NCI-H2081 treated with DMSO at 0.1 percent for 48 hours (cell line): Measurements from ENCODE around the gene ATAD2B.

Experiments used
- DNase-seq: peaks from one replicate; lab custom pipeline; 2025; lab: John Stamatoyannopoulos, UW

ATAD2B gene

DNA sequence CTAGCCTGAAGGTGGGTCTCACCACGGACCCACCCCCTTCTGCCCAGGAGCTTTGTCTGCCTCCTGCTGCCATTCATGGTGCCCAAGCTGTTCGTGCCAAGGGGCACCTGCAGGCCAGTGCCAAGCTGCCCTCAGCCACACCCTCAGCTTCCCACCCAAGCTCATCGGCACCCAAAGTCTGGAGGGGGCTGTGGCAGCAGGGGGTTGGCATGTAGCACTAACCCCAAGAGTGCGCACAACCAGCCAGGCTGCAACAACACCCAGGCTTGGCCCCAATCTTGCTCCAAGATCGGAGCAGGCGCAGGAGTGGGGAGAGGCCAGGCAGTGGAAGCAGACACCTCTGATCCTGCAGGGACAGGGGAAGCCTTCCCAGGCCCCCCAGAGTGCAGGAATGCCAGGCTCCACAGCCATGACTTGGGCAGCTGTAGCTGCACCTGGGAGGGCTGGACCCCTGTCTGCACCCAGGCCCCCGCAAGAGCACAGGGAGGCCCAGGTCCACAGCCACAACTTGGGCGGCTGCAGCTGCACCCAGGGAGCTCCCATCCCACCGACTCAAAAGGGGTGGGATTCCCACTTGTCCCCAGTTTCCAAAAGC, 89.9 kb downstream of the ATAD2B start:
- no peak for DNase-seq

DNA sequence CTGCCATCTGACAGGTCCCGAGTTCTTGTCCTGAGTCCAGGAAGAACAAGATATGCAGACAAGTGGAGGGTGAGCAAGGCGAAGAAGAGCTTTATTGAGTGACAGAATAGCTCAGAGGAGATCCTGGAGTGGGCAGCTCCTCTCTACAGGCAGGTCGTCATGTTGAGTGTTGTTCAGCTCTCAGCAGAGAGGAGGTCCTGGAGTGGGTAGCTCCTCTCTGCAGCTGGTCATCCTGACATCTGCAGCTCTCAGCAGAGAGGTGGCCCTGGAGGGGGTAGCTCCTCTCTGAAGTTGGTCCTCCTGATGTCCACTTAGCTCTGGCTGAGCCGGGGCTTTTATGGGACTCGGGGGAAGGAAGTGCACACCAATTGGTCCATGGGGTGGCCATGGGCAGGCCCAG, 90.4 kb downstream of the ATAD2B start:
- no peak for DNase-seq

DNA sequence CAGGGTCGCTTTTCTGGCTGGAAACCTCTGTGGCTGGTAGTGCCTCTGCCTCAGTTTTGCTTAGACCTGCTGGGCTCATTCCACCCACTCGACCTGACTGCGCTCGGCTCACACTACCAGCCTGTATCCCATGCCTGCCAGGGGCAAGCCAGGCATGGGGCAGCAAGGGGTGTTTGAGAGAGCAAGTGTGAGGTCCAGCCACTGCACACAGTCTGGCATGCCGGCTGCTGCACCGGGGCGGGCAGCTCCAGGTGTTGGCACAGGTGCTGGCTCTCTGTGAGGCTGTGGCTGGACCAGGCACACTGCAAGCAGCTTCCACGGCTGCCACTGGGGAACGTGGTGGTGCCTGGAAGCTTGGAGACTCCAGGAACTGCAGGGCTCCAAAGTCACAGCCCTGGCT, 90.9 kb downstream of the ATAD2B start:
- no peak for DNase-seq

DNA sequence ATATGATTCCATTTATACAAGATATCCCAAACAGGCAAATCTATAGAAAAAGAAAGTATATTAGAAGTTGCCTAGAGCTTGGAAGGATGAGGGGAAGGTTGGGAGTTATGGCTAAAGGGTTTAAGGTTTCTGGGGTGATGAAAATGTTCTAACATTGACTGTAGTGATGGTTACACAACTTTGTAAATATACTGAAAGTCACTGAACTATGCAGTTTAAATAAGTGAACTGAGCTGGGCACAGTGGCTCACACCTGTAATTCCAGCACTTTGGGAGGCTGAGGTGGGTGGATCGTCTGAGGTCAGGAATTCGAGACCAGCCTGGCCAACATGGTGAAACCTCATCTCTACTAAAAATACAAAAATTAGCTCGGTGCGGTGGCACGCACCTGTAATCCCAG, 91.5 kb downstream of the ATAD2B start:
- no peak for DNase-seq

DNA sequence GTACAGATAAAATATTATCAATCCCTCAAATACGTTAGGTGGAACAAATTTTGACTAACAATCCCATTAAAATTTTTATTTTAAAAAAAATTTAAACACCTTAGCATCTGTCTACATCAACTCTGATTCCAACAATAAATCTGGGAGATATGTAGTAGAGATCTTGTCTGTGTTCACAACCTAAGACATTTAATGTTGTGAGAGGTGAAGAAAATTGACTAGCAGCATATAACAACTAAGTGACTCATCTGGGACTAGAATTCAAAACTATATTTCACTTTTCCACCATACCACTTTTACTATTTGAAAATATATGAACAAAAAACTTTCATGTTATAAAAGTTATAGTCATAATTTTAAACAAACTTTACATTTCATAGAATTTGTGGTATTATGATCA, 97.9 kb downstream of the ATAD2B start:
- DNase-seq, result no peak

DNA sequence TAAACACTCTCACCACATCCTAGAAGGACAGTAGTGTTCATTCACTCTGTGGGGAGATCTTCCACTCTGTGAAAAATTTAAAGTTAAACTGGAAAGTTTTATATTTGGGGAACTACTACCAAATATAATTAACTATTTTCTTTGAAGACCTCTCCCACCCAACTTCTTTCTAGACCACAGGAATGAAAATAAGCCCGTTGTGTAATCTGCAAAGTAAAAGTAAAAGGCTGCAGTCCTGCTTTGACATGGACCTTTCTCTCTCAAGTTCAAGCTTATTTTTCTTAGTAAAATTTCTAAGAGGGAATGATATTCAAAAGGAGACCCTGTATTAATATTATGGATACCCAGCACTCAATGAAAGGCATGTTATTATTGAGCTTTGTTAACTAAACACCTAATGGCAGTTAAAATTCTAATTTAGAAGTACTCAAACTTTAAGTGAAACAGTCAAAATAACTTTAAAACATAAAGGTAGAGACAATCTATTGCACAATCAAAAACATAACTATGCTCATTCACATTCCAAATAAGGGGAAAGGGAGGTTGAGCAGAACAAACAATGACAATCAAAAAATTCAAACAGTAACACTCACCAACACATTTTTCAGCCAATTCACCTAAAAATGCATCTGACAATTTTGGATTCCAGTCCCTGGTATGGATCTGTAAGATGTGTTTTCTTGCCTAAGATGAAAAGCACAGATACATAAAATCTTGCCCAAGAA, 98.5 kb downstream of the ATAD2B start:
- DNase-seq, result no peak

DNA sequence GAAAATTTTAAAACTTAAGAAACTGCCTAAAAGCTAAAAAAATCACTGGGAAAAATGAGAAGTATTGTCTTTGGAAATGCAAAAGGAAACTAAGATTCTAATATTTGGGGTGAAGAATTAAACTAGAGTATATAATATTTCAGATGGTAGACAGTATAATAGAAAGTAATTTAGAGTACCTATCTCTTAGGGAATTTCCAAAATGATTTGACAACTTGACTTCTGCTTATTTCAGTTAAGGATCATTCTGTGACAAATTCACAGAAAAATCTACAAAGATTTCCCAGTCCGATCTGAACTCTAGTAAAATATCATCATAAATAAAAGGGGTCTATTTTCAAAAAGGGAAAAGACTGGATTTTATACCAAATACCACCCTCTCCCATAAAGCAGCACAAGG, 99.6 kb downstream of the ATAD2B start:
- DNase-seq, result no peak

DNA sequence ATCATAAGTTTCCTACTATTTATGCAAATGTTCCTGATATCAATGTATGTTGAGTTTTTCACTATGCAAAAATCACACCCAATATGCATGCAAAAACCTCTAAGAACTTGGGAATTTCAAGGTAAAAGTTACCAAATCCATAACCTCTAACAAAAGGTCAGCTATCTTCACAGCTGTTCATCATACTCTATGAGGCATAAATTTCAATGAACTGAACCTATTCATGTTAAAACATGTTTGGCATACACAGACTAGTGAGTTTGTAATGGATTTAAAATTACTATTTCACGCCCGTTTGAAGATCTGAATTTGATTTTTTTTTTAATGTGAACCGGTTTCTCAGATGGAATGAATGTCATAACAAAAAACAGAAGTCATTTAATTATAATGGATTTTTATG, 100.2 kb downstream of the ATAD2B start:
- DNase-seq, result no peak

DNA sequence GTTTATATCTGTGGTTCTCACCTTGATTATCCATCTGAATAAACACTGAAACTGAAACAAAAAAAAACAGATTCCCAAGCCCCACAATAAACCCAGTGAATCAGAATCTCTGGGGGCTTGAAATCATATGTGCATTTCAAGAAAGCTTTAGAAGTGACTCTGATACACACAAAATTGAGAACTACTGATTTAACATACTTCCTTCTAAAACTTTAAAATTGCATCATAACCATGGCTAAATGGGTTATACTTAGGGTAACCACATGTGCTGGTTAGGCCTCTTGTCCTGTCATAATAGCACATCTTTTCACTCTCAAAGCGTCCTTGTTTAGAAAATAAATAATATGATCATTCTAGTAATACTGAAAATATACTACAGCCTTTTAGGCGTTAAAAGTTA, 100.9 kb downstream of the ATAD2B start:
- DNase-seq, result no peak

DNA sequence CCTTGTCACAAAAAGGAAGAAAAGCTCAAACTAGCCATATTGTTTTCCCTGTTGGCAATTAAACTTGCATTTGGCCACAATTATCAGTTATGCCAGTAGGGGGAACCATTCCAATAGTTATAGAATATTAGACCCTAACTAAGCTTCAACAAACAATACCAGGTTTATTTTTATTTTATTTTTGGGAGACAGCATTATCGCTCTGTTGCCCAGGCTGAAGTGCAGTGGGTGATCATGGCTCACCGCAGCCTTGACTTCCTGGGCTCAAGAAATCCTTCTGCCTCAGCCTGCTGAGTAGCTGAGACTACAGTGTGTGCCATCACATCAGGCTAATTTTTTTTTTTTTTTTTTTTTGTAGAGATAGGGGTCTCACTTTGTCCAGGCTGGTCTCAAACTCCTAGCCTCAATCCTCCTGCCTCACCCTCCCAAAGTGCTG, 102.1 kb downstream of the ATAD2B start:
- peak; percentile 1 for DNase-seq

DNA sequence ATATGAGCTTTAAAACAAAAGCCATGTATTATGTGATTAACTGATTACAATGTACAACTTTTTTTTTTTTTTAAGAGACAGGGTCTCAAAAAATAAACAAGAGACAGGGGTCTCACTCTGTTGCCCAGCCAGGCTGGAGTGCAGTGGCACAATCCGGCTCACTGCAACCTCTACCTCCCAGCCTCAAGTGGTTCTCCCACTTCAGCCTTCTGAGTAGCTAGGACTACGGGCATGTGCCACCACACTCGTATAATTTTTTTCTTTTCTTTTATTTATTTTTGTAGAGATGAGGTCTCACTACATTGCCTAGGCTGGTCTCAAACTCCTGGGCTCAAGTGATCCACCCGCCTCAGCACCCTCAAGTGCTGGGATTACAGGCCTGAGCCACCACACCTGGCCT, 103.1 kb downstream of the ATAD2B start:
- no peak for DNase-seq

DNA sequence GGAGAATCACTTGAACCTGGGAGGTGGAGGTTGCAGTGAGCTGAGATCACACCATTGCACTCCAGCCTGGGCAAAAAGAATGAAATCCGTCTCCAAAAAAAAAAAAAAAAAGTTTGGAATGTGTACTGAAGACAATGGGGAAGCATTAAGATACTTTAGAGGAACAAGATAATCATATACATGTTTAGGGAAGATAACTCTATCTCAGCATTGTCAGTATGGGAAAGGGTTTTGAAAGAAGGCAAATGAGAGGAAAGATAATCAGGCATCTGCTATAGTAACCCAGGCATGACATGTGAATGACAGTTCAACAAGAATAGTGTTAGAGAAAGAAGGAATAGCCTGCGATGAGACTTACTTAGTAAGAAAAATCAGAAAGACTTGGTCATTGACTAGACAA, 112.0 kb downstream of the ATAD2B start:
- no peak for DNase-seq

DNA sequence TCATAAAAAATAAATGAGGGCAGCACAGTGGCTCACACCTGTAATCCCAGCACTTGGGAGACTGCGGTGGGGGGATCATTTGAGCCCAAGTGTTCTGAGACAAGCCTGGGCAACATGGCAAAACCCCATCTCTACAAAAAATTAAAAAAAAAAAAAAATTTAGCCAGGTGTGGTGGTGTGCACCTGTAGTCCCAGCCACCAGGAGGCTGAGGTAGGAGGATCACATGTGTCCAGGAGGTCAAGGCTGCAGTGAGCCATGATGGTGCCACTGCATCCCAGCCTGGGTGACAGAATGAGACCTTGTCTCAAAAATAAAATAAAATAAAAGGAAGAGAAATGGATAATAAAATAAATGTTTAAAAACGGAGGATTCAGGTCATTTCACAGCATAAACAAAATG, 113.5 kb downstream of the ATAD2B start:
- DNase-seq, result no peak

DNA sequence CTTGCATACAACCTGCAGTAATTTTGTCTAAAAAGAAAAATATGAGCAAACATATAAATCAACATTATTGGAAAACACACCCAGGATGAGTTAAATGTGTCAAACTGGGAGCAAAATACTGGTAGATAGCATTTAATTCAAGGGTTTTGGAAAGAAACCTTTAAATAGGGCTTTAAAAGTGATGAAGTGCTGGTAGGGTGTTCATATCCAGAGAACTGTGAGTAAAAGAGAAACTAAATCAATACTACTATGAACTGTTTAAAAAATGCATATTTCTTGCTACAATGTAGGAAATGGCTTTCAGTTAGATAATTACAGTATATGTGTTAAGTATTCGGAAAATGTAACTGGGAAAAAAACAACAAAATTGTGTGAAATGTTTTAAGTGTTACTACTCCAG, 117.8 kb downstream of the ATAD2B start:
- DNase-seq, result no peak

DNA sequence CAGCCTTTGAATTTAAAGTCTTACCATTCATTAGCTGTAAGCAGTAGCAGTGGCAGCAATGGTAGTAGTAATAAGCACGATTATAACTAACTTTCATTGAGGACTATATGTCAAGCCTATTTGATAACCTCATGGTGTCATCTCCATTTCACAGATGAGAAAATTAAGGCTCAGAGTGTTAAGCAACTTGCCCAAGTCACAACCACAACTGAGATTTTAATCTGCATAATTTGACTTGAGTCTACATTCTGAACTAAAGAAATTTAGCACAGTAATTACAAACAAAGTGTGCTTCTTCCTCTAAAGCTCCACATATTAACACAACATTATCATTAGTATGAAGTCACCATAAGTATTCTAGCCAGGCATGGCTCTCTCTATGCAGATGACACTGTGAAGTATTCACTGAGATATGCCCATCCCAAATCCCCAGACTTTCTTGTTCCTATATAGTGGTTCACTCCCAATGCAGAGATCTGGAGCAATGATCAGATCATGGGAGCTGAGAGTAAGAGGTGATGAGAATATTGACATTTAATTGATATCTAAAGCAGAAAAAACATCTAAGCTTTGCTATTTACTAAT, 120.2 kb downstream of the ATAD2B start:
- no peak for DNase-seq

DNA sequence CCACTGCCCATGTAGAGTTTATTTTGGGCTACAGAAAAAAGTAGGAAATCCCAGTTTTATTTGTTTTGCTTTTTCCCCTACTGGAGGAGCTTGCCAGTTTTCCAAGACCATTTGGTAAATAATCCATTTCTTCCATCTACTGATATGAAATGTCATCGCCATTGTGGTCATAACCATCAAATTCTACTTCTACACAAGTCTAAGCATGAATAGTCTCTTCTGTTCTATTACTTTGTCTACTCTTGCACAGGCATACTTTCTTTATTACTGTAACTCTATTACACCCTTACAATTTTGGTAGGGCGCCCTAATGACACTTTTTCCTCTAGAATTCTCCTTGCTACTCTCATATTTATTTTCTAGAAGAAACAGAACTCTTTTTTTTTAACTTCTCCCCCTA, 120.7 kb downstream of the ATAD2B start:
- DNase-seq, result no peak

DNA sequence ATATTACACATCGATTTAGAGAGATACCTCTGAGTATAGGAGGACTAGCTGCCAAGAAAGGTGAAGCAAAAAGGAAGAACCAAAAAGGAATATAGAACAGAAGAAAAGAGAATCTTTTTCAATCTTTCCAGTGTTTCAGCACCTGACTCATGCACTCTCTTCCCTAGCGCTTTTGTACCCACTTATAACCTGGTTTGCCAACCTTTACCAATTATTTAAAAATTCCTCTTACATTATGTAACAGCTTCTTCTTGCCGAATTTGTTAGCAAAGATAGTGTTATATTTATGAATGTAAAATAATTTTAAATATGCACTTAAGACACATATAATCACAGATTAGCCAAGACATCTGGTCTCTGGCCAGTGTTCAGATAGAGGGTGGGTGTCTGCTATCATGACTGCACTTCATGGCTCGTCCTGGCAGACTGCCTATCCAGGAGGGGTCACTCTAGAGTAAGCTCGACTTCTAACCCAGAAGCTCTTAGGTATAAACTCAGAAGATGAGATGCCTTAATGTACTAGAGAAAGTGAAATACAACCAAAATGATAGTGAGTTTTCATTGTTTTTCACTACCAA, 122.9 kb downstream of the ATAD2B start:
- no peak for DNase-seq

DNA sequence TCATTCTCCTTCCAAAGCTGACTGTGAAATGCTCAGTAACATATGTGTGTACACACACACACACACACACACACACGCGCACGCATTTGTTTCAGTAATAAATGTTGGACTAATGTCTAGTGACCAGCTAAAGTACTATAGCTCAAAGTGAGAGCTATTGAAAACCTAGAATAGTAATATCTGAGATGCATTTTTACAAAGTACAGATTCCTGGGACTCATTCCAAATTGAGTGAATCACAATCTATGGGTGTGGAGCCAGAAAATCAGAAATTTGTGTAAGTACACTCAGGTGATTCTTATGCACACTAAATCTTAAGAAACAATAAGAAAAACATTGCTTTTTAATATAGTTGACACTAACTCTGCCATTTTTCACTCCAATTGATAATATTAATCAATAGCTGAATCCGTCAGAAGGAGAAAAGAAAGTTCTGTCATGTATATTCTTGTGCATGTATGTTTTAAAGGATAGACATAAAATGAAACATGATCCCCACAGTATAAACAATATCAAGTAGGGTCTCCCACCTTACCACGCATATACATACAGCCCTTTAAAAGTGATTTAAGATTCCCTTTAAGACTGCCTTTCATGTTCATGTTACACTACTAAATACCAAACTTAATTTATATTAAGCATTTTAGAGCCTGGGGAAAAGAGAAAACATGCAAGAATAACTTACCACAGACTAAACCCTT, 123.5 kb downstream of the ATAD2B start:
- DNase-seq, result no peak

DNA sequence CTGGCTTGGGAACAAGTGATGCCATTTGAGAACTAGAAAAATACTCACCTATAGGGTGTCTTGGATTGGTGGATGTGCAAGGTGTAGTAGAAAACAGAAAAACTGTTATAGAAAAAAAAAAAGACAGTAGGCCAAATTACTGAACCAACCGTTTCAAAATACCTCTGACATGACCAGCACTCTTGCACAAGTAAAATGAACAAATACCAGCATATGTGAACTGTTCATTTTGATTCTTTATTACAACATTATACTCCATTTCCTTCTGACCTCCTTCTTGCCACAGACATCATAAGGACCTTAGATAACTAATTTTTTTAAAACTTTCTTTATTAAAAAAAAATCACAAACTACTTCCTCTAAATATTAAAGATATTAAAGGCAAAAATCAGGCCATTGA, 125.5 kb downstream of the ATAD2B start:
- DNase-seq, result no peak

DNA sequence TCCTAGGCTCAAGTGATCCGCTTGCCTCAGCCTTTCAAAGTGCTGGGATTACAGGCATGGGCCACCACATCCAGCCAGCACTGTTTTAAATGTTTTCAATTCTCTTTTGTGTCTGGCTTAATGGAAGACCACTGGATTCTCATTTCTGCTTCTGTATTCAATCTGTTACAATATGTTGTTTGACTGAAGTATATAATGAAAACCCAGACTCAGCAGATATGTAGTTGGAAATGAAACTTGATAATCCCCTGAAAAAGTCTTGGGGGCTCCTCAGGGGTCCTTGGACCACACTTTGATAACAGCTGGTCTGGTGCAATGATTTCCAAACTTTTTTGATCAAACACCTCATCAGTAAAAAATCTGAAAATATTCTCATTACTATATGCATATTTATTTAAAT, 132.7 kb downstream of the ATAD2B start:
- DNase-seq, result no peak

DNA sequence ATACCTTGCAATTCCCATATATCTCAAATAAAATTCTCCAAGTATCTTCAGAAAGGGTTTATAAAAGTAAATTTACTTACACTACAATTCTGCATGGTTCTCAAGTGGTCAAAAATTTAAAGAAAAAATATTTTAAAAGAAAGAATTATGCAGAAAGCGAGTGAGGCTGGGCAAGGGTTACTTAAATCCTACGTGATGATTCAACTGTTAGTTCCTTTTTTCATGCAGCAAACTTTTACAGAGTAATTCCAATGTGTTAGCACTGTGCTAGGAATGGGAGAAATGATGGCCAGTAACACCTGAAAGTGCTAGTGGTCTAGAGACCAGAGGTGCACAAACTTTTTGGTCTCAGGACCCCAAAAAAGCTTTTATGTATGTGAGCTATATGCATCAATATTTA, 133.4 kb downstream of the ATAD2B start:
- no peak for DNase-seq

DNA sequence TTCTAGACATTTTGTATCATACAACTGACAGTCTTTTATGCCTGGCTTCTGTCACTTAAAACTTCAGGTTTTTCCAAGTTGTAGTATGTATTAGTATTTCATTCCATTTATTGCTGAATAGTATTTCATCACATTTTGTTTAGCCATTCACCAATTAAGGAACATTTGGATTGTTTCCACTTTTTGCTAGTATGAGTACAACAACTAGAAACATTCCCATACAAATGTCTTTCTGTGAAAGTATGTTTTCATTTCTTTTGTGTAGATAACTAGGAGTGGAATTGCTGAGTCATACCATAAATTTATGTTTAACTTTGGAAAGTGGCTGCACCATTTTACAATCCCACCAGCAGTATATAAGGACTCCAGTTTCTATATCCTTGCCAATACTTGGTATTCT, 135.9 kb downstream of the ATAD2B start:
- DNase-seq, result no peak

DNA sequence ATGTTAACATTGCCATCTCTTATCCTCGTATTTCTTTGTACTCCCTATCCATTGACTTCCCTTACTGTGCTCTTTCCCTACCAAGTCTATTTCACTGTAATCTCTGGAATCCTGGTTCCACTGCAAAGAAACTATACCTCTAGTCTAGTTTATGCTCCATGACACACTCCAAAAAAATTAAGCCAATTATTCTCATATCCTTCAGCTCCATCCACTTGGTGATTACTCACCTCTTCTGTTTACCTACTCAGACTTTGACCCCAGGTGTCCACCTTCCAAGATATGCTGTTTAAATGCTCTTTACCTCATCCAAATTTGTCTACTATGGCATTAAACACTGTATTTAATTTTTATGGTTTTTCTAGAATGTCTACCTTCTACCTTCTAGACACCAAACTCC, 137.9 kb downstream of the ATAD2B start:
- DNase-seq, result no peak
